Activated CD4-positive, alpha-beta memory T cell treated with anti-CD3 and anti-CD28 coated beads, Interleukin-2, amount 10 ng/mL, durations not matched to agents 7 days and 5 days (primary cell): ENCODE measurements around the gene ZNF33A. TPM values are rescaled to one million over a fixed set of nuclear protein-coding genes. Genes with fewer than 3 reads are reported as not detected.

Experiments used
- CTCF ChIA-PET: fragments of 350-600 bp; sonication (Branson Sonifier 250); formaldehyde crosslinking; loops from one replicate; lab custom pipeline; 2021; ENCODE audit warnings: antibody characterized with exemption, inconsistent platforms; lab: Charles Lee
- POLR2A ChIA-PET: fragments of 350-600 bp; sonication (Branson Sonifier 250); formaldehyde crosslinking; loops from one replicate; lab custom pipeline; 2021; ENCODE audit warnings: antibody characterized with exemption; lab: Charles Lee
- DNase-seq: peaks from one replicate; pipeline ENCODE4 v3.0.0-alpha.2; 2020
- H3K27ac Mint-ChIP-seq: one replicate; pipeline ENCODE4 v1.8.0; 2021; ENCODE audit warnings: mild to moderate bottlenecking, mixed read lengths
- H3K27me3 Mint-ChIP-seq: one replicate; pipeline ENCODE4 v1.8.0; 2021; ENCODE audit warnings: mixed read lengths
- H3K36me3 Mint-ChIP-seq: one replicate; pipeline ENCODE4 v1.8.0; 2021; ENCODE audit warnings: low read depth, mixed read lengths
- H3K4me1 Mint-ChIP-seq: one replicate; pipeline ENCODE4 v1.8.0; 2021; ENCODE audit warnings: mixed read lengths
- H3K4me3 Mint-ChIP-seq: one replicate; pipeline ENCODE4 v1.8.0; 2021; ENCODE audit warnings: mild to moderate bottlenecking, mixed read lengths
- H3K9me3 Mint-ChIP-seq: one replicate; pipeline ENCODE4 v1.8.0; 2021; ENCODE audit warnings: mixed read lengths
- total RNA-seq, 2 experiments: library from RNA; stranded (reverse); gene quantifications; one replicate each; pipeline ENCODE4 v1.2.3, GENCODE V29; 2021

Gene ZNF33A
- total RNA-seq, 2 experiments from 2014 or later = 31.6 to 31.7 TPM

DNA sequence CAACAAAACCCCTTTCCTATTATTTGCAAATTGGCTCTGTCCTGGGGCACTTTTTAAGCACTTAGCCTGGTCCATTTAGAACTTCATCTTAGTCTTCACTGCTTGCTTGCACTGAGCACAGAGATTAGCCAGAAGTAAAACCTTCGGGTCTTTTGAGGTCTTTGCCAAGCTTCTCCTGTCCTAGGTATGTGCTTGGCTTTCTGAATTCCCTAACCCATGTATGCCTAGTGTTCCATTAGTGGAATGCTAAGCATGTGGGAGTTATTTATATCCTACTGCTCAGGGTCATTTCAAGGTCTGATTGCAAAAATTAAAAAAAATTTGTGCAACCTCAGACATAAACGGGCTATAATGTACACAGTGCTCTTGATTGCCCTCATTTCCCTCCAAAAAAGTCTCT lies 101.7 kb downstream of the ZNF33A start:
- H3K27ac Mint-ChIP-seq = no peak overlapping the region
- H3K4me3 Mint-ChIP-seq = no peak overlapping the region
- peaks cover 56% of the 10 kb centered on the region for H3K36me3 Mint-ChIP-seq
- no peaks in the 10 kb centered on the region for H3K4me1 Mint-ChIP-seq
- ChIA-PET POLR2A (interaction anchor here (0.7 kb wide), 1 partner anchor 290 kb away, joined by 3 read pairs; no protein-coding TSS in a partner anchor), CTCF (no interaction called here)
- no peaks in the 10 kb centered on the region for H3K27me3 Mint-ChIP-seq
- DNase-seq = no peak
- H3K9me3 Mint-ChIP-seq = peaks cover 66% of the 10 kb centered on the region

Other genes with a start within 250 kb of the ZNF33A start
- gene ZNF248, start 153.1 kb upstream of the ZNF33A start, total RNA-seq = 1 to 10 TPM; 8.1 to 9.1 TPM
- 1 to 10 TPM; 7.0 TPM for gene ZNF25, start 34.0 kb upstream of the ZNF33A start, total RNA-seq
- 10 to 100 TPM; 17.9 to 19.6 TPM for gene ZNF37A, start 83.7 kb downstream of the ZNF33A start, total RNA-seq